ENCODE measurements around the gene PCDHB12.
"Not testable (repeated sequence)": the region's sequence is repeated elsewhere in the genome, so short reads cannot be mapped to it uniquely, and the experiment has no call there.

Gene PCDHB12

GRCh38 chr5:141208478-141208877 is at the start of gene PCDHB12:
TSS of gene PCDHB12 (plus strand) at chr5:141208719. CDS start at chr5:141208908, 189 bp downstream.
- TF ChIP-seq ZNF274 (IDR thresholded peaks at IDR 0.05; ENCODE audit: low read depth, low read length): no peak
- no peak within 1 kb of the TSS for H3K4me3 ChIP-seq (ENCODE audit: low read length)

- no peak for TF ChIP-seq ZNF274 (IDR thresholded peaks at IDR 0.05; ENCODE audit: low read depth, low read length)
- H3K4me3 ChIP-seq (ENCODE audit: low read length): no peak within 1 kb of the TSS
Observed at GRCh38 chr5:141172381-141173204, 35.9 kb upstream of the PCDHB12 start, which contains the start of gene PCDHB7. TSS of gene PCDHB7 (plus strand) at chr5:141172644. CDS start at chr5:141172836, 192 bp downstream.

- H3K4me3 ChIP-seq (ENCODE audit: low read length): not testable (repeated sequence)
Observed at GRCh38 chr5:141174291-141175104, 34.0 kb upstream of the PCDHB12 start.

- no peak overlapping the region for H3K4me3 ChIP-seq (ENCODE audit: low read length)
- no peak for TF ChIP-seq ZNF274 (IDR thresholded peaks at IDR 0.05; ENCODE audit: low read depth, low read length)
Observed at GRCh38 chr5:141175933-141176332, 32.6 kb upstream of the PCDHB12 start.

GRCh38 chr5:141177577-141178191 is 30.8 kb upstream of the PCDHB12 start, which contains the start of gene PCDHB8:
TSS of gene PCDHB8 (plus strand) at chr5:141177790. CDS start at chr5:141178035, 245 bp downstream.
- not testable (repeated sequence) for H3K4me3 ChIP-seq (ENCODE audit: low read length)

- not testable (repeated sequence) for H3K4me3 ChIP-seq (ENCODE audit: low read length)
Observed at GRCh38 chr5:141179371-141179770, 29.1 kb upstream of the PCDHB12 start.

- not testable (repeated sequence) for H3K4me3 ChIP-seq (ENCODE audit: low read length)
Observed at GRCh38 chr5:141179876-141180275, 28.6 kb upstream of the PCDHB12 start.

GRCh38 chr5:141180313-141180712 is 28.2 kb upstream of the PCDHB12 start:
- TF ChIP-seq ZNF274 (IDR thresholded peaks at IDR 0.05; ENCODE audit: low read depth, low read length): no peak
- H3K4me3 ChIP-seq (ENCODE audit: low read length): no peak overlapping the region

GRCh38 chr5:141182248-141182647 is 26.3 kb upstream of the PCDHB12 start, which contains the start of gene PCDHB16:
TSS of gene PCDHB16 (plus strand) at chr5:141182387. CDS start at chr5:141182560, 173 bp downstream.
- H3K4me3 ChIP-seq (ENCODE audit: low read length): no peak within 1 kb of the TSS
- no peak for TF ChIP-seq ZNF274 (IDR thresholded peaks at IDR 0.05; ENCODE audit: low read depth, low read length)

- H3K4me3 ChIP-seq (ENCODE audit: low read length): not testable (repeated sequence)
Observed at GRCh38 chr5:141184117-141184855, 24.2 kb upstream of the PCDHB12 start.

- H3K4me3 ChIP-seq (ENCODE audit: low read length): no peak within 1 kb of the TSS
- no peak for TF ChIP-seq ZNF274 (IDR thresholded peaks at IDR 0.05; ENCODE audit: low read depth, low read length)
Observed at GRCh38 chr5:141186897-141187512, 21.5 kb upstream of the PCDHB12 start, which contains the start of gene PCDHB9. TSS of gene PCDHB9 (plus strand) at chr5:141187161. CDS start at chr5:141187319, 158 bp downstream.

GRCh38 chr5:141188682-141189081 is 19.8 kb upstream of the PCDHB12 start:
- H3K4me3 ChIP-seq (ENCODE audit: low read length): not testable (repeated sequence)

- not testable (repeated sequence) for H3K4me3 ChIP-seq (ENCODE audit: low read length)
Observed at GRCh38 chr5:141189131-141189530, 19.4 kb upstream of the PCDHB12 start.

All from GM08714 (cell line).